Stimulated activated CD4-positive, alpha-beta T cell treated with anti-CD3 and anti-CD28 coated beads, Interleukin-1b, Interleukin-23, amount 100 ng/mL, for 1 hour (primary cell): Measurements from ENCODE around the gene ARFIP1.
"Not testable (repeated sequence)": the region's sequence is repeated elsewhere in the genome, so short reads cannot be mapped to it uniquely, and the experiment has no call there.

Experiments used
- DNase-seq, 2 donors: peaks; one replicate each; pipeline ENCODE4 v3.0.0-alpha.2; 2020; ENCODE audit warnings: low read depth in 2 of 2

Gene ARFIP1

GRCh38 chr4:152843481-152844090, 63.8 kb downstream of the ARFIP1 start:
- no peak for DNase-seq

DNA sequence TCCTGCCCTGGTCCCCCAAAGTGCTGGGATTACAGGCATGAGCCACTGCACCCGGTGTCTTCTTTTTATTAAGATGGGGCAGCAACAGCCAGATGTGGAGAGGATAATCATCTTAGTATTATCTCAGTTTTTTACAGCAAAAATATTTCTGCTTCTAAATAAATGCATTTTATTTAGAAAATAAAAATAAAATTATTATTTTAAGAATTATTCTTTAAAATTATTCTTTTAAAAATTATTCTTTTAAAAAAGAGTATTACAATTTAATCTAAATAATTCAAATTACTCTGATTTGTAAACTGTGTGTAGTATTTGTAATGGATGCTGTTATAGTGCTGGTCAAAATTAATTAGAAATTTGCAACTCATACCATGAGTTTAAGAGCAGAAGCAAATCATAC, 67.6 kb downstream of the ARFIP1 start:
- DNase-seq, result no peak

DNA sequence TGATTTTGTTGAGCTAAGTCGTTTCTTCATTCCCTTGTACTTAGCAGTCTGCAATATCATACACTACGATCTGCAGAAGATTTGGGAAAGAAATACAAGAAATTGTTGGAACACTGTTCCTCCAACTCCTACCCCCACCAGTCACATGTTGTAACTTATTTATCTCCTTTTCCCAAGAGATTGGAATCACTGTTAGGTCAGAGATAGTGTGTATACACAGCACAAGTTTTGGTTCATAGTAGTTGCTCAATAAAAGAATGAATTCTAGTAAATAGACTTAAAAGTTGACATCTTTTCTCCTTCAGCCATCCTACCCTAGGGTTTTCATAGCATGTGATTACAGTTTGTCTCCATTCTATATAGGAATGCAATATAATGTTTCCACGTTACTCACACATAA, 68.8 kb downstream of the ARFIP1 start:
- DNase-seq, result no peak

DNA sequence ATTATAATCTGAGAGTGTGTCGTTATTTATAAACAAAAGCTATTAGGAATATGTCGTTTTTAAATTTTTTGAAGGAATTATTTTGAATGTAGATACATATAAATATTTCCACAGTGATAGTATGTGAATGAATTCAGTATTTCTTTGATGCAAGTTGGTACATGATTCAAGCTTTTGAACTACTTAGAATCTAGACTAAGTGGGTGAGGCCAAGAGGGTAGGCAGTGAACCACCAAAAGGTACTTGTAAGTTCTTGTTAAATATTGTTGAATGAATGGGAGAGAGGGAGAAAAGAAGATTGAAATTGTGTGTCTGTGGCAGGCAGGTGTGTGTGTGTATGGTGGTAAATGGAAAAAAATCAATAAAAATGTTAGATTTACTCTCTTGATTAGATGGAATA, 69.6 kb downstream of the ARFIP1 start:
- DNase-seq, result no peak

DNA sequence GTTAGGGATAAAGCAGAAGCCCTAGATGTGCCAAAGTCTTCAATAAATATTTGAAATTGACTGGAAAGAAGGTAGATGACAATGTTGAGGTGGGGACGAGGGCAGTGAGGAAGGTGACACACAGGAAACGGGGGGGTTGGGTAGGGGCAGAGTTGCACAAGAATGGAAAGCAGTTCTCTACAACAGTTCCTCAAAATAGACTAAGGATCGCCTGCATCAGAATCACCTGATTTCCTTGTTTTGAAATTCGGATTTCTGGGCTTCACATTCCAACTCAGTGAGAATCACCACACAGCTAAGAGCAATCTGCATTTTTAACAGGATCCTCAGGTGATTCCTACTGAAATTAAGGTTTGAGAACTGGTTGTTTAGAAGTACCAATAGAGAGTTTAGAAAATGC, 70.6 kb downstream of the ARFIP1 start:
- no peak for DNase-seq

DNA sequence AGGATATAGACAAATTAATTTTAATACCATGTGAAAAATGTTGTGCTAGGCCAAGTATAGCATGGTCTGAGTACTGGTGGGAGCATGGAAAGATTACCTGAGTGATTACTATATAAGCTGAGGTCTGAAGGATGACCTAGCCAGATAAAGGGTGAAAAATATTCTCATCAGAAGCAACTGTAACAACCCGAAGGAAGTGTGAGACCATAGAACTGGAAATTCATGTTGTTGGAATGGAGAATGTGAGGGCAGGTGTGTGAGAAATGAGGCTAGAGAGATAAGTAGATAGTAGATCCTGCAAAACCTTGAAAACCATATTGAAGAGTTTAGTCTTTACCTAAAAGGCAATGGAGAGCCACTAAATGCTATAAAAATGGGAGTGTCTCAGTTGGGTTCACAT, 71.5 kb downstream of the ARFIP1 start:
- no peak for DNase-seq

- DNase-seq, result no peak
These were observed 73.5 kb downstream of the ARFIP1 start for GRCh38 chr4:152853293-152853692.

- not testable (repeated sequence) for DNase-seq
These were observed 74.3 kb downstream of the ARFIP1 start for GRCh38 chr4:152854016-152854415.

GRCh38 chr4:152856960-152857359, 77.2 kb downstream of the ARFIP1 start:
- no peak for DNase-seq

DNA sequence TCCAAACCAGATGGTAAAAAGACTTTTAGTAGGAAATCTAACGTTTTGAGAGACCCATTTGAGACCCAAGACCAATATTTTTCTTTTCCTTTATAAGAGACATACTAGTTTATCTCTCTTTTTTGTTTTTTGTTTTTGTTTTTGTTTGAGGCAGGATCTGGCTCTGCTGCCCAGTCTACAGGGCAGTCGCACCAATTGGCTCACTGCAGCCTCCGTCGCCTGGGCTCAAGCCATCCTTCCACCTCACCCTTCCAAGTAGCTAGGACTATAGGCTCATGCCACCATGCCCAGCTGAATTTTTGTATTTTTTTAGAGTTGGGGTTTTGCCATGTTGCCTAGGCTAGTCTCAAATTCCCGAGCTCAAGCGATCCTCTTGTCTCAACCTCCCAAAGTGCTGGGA, 79.2 kb downstream of the ARFIP1 start:
- no peak for DNase-seq

DNA sequence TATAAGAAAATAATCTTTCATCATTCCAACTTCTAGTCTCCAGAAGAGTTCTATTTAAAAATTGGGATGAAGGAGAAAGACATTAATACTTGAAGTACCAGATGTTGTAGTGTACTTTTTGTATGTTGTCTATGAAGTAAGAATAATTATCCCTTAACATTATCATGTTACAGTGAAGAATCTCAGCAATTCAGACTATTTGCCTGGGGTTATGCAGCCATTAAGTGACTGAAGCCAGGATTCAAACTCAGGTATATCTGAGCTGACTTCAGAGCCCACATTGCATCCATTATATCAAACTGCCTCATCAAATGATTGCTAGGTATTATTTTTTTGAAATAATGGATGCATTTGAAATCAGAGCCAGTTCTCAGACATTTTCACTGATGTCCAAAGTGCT, 80.3 kb downstream of the ARFIP1 start:
- no peak for DNase-seq

- no peak for DNase-seq
These were observed 82.9 kb downstream of the ARFIP1 start for GRCh38 chr4:152862608-152863007.

GRCh38 chr4:152864361-152864760, 84.6 kb downstream of the ARFIP1 start:
- DNase-seq, result no peak

- not testable (repeated sequence) for DNase-seq
These were observed 86.8 kb downstream of the ARFIP1 start for GRCh38 chr4:152866432-152866993.

DNA sequence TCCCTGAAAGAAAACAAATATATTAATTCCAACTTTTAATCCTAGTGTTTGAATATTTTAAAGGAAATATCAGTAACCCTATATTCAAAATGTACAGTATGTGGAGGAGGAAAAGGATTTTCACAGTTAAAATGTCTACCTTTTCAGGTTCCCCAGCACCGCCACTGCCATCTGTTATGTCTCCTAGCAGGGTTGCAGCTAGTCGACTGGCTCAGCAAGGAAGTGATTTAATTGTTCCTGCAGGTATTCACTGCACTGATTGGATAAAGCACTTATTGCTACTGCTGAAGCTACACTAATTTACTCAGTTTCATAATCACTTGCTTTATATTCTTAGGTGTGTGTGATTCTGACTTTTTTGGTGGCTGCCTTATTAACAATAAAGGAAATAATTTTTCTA, 90.9 kb downstream of the ARFIP1 start:
- DNase-seq, result no peak

GRCh38 chr4:152875261-152875660, 95.5 kb downstream of the ARFIP1 start:
- no peak for DNase-seq

DNA sequence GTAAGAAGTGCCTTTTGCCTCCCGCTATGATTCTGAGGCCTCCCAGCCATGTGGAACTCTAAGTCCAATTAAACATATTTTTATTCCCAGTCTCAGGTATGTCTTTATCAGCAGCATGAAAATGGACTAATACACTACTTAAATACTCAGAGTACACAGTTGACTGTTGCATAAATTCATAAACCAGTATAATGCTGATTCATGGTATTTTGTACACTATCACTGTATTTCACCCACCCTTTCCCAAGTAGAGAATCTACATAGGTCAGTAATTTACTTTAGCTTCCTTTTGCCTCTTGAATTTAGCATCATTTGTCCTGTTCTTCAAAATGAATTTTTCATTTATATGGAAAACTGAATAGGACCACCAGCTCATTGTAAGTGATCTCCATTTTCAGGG, 98.1 kb downstream of the ARFIP1 start:
- DNase-seq, result no peak

- no peak for DNase-seq
These were observed 100.5 kb downstream of the ARFIP1 start for GRCh38 chr4:152880263-152880662.

GRCh38 chr4:152881974-152882373, 102.2 kb downstream of the ARFIP1 start:
- DNase-seq, result no peak

GRCh38 chr4:152885185-152885584, 105.4 kb downstream of the ARFIP1 start:
- DNase-seq, result no peak

- DNase-seq, result no peak
These were observed 106.4 kb downstream of the ARFIP1 start for GRCh38 chr4:152886201-152886600.

DNA sequence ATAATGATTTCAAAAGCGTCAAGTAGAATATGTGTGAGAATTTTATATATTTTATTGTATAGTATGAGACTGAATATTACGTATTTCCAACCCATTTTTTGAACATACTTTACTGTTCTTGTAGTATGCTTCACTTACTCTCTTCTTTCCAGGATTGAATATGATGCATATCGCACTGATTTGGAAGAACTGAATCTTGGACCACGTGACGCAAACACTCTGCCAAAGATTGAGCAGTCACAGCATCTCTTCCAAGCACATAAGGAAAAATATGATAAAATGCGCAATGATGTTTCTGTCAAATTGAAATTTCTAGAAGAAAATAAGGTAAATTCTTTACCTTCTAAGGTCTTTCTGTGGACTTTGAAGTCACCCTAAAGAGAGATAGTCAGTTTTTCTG, 108.2 kb downstream of the ARFIP1 start:
- DNase-seq, result no peak

GRCh38 chr4:152892974-152893373, 113.2 kb downstream of the ARFIP1 start:
- no peak for DNase-seq

GRCh38 chr4:152894673-152895072, 114.9 kb downstream of the ARFIP1 start:
- DNase-seq, result no peak
